Measurements from ENCODE around the gene ZNRD2.

DNA sequence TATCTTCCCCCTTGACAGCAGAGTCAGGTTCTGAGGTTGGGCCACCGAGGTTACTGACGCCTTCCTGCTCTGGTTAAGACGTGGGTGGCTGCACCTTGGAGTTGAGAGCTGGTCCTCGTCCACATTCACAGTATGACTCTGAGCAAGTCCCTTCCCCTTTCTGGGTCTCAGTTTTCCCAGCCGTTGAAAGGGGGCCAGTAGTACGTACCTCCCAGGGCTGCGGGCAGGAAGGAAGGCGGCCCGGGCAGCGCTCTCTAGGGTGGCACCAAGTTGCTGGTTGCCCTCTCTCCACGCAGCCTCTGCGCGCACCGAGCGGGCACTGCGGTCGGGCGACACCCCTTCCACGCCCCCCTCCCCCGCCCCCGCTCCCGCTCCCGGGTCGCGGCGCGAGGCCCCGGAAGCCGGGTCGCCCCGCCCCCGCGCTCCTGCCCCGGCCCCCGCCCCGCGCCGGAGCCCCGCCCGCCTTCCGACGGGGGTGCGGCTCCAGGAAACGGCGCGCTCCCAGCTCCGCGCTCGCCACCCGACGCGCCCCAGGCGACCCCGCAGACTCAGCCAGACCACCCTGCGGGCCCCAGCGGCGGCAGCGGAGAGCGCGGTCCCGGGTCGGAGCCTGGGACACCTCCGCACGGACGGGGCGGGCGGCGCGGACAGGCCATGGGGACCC, 5.4 kb downstream of the ZNRD2 start, which contains the start of gene EHBP1L1:
- TF ChIP-seq, protein P1, sequence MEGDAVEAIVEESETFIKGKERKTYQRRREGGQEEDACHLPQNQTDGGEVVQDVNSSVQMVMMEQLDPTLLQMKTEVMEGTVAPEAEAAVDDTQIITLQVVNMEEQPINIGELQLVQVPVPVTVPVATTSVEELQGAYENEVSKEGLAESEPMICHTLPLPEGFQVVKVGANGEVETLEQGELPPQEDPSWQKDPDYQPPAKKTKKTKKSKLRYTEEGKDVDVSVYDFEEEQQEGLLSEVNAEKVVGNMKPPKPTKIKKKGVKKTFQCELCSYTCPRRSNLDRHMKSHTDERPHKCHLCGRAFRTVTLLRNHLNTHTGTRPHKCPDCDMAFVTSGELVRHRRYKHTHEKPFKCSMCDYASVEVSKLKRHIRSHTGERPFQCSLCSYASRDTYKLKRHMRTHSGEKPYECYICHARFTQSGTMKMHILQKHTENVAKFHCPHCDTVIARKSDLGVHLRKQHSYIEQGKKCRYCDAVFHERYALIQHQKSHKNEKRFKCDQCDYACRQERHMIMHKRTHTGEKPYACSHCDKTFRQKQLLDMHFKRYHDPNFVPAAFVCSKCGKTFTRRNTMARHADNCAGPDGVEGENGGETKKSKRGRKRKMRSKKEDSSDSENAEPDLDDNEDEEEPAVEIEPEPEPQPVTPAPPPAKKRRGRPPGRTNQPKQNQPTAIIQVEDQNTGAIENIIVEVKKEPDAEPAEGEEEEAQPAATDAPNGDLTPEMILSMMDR (IDR thresholded peaks at IDR 0.05): no peak
- TF ChIP-seq ZFX (IDR thresholded peaks at IDR 0.05; ENCODE audit: borderline replicate concordance): no peak
